ENCODE results near the gene TWNK.

Gene TWNK

DNA sequence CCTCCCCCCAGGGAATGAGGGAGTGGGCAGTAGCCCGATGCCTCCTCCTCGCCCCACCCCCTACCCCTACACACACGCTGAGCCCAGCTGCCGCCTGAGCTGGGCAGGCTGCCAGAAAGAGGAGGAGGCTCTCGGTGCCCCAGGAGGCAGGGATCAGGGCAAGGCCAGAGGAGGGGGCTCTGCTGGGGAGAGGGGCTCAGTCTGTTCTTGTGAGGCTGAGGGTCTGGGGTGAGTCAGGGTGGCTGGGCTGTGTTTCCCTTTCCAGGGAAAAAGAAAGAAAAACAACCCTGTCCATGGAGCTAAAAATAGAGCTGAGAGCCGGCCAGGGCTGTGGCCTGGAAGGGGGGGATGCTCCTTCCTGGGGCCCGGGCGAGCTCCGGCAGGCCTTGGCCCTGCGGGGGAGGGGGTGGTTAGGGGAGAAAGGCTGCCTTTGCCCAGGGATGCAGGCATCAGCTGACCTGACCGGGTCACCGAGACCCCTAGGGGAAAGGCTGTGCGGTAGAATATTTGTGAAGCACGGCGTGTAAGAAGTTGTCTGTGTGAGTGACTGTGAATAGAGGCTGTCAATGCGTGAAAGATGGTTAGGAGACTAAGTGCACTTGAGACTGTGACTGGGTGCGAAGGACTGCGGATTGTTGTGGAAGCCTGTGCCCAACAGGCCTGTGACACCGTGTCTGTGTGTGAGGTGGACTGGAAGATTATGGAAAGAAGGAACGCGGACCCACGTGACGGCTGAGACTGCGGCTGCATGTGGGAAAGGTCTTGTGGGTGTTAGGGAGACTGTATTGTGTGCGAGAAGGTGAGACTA lies 11.0 kb downstream of the TWNK start:
- peak; percentile 92 for DNase-seq

DNA sequence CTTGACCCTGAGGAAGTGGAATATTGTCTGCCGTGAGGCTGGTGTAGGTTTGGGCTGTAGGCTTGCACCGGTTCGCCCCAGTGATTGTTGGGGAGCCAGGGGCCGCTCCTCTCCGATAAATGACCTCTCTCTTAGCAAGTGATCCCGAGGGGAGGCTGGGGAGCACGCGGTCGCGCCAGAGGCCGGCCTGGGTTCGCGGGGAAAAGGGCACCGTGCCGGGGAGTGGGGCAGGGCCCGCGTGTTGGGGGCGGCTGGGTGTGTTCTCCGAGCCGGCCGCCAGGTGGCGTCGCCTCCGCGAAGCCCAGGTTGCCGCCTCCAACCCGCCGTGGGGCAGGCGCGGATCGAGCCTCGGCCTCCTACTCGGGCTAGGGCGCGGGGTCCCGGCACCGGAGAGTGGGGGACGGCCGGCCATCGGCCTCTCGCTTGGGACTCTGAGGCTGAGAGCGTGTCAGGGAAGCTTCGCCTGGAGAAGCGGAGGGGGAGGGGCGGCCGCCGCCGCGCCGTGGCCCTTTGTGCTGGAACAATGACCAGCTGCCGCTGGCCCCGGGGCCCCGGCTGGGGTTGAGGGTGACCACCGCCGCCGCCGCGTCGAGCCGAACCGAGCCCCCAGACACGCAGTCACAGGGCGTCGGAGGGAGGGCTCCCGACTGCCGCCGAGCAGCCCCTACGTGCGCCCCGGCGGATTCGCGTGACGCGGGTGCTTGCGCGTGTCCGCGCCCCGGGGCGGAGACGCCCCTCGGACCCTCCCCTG lies 11.8 kb downstream of the TWNK start:
- DNase-seq, result peak; percentile 90

DNA sequence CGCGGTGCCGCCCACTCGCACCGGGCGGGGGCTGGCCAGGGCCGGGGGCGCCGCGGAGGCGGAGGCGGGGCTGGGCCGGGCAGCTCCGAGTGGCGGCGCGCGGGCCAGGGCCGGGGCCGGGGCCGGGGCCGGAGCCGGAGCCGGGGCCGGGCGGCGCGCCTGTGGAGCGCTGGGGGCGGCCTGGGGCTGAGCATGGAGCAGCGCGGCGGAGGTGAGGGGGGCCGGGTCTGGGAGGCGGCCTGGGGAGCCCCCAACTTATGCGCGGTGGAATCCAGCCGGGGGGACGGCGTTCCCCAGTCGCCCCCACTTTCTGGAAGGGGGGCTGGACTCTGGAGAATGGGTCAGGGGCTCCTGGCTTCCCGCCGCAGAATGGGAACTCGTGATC lies 12.4 kb downstream of the TWNK start, which contains the start of gene LZTS2:
TSS of gene LZTS2 (plus strand) at position 67 of the 385 bp plus-strand sequence. CDS start 2,731 bp downstream, outside the sequence.
- DNase-seq, result no peak

DNA sequence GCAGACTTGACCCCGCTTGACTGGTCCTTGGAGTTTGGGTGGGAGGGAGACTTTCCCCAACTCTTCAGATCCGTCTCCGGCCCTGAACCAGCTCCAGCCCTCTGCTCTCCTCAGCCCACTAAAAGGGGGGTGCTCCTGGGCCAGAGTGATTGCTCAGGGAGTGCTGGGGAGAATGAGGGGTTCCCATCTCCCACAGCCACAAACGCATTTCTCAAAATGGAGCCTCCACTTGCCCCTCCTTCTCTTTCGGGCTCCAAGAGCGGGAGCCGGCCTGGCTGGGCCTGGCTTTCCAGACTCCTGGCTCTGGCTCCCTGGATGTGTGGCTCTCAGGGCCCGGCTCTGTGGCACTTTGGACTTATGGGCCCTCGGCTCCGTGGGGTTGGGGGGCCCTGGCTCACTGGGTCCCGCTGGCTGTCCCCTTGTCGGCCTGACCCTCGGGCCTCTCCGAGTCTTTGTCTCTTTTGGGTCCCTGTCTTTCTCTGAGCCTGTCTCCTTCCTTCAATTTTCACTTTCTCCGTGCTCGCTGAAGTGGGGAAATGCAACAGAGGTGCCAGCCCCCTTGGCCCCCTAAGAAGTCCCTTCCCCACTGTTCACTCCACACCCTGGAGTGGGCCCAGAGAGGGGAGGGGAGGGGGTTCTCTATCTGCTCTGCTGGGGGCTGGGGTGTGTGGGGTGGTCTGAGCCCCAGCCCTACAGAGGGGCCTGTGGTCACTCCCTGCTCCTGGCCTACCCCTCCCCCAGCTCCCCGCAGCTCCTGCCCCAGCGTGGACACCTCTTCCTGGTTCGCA lies 13.0 kb downstream of the TWNK start:
- peak; percentile 68 for DNase-seq

DNA sequence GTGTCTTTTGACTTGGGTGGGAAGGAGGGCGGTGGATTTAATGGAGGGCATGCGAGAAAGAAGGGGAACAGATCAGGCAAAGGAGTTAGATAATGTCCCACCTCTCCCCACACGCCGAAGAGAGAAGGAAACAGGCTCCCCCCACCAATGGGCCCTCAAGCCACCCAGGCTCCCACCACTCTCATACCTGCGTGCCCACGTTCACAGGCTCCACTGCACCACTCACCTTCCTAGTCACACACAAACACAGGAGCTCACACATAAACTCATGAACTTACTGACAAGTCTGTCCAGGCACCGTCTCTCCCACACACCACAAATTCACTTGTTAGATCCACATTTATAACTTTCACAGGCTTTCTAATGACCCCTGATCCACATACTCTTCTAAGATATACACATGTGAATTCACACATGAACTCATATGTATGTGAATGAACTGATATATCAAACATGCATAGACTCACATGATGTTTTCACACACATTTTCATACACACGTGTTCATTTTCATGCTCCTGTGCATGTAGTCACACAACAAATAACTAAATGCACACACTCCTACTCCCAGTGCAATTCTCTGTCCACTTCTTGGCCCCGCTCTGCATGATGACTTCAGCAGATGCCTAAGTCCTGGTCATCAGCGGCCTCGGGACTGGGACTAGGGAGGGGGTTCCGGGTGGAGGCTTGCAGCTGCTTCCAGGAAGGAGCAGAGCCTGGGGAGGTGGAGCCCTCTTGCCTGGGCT lies 13.7 kb downstream of the TWNK start:
- peak; percentile 83 for DNase-seq

DNA sequence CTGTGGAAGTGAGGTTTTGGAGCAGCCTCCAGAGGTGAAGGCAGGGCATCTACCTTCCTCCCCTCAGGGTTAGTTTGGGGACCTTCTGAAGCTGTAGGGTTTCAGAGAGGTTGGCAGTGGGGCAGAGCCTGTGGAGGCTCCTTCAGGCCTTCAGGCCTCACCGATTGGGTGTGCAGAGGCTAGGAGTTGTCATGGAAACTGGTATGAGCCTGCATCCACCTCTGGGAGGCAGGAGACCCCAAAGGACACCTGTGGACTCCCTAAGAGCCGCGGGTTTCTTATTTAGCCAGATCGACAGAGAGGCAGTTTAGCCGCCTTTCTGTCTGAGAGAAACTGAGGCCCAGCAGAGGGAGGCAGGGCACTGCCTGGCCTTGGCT lies 14.3 kb downstream of the TWNK start:
- DNase-seq, result no peak

DNA sequence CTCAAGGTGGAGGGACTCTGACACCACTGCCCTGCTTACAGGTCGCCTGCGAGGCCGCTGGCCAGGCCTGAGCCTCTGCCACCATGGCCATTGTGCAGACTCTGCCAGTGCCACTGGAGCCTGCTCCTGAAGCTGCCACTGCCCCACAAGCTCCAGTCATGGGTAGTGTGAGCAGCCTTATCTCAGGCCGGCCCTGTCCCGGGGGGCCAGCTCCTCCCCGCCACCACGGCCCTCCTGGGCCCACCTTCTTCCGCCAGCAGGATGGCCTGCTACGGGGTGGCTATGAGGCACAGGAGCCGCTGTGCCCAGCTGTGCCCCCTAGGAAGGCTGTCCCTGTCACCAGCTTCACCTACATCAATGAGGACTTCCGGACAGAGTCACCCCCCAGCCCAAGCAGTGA lies 15.1 kb downstream of the TWNK start:
- no peak for DNase-seq

DNA sequence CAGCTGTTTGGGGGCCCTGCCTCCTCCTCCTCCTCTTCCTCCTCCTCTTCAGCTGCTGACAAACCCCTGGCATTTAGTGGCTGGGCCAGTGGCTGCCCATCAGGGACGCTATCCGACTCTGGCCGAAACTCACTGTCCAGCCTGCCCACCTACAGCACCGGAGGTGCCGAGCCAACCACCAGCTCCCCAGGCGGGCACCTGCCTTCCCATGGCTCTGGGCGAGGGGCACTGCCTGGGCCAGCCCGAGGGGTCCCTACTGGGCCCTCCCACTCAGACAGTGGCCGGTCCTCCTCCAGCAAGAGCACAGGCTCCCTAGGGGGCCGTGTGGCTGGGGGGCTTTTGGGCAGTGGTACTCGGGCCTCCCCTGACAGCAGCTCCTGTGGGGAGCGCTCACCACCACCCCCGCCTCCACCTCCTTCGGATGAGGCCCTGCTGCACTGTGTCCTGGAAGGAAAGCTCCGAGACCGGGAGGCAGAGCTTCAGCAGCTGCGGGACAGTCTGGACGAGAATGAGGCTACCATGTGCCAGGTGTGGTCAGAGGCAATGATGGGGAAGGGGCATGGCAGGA lies 16.4 kb downstream of the TWNK start:
- no peak for DNase-seq

DNA sequence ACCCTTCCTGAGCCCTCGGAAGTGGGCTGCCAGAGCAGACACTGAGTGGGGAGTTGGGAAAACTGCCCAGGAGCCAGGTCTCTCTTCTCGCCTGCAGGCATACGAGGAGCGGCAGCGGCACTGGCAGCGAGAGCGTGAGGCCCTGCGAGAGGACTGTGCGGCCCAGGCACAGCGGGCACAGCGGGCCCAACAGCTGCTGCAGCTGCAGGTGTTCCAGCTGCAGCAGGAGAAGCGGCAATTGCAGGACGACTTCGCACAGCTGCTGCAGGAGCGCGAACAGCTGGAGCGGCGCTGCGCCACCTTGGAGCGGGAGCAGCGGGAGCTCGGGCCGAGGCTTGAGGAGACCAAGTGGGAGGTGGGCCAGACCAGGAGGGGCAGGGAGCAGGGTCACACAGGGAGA lies 18.0 kb downstream of the TWNK start:
- no peak for DNase-seq

DNA sequence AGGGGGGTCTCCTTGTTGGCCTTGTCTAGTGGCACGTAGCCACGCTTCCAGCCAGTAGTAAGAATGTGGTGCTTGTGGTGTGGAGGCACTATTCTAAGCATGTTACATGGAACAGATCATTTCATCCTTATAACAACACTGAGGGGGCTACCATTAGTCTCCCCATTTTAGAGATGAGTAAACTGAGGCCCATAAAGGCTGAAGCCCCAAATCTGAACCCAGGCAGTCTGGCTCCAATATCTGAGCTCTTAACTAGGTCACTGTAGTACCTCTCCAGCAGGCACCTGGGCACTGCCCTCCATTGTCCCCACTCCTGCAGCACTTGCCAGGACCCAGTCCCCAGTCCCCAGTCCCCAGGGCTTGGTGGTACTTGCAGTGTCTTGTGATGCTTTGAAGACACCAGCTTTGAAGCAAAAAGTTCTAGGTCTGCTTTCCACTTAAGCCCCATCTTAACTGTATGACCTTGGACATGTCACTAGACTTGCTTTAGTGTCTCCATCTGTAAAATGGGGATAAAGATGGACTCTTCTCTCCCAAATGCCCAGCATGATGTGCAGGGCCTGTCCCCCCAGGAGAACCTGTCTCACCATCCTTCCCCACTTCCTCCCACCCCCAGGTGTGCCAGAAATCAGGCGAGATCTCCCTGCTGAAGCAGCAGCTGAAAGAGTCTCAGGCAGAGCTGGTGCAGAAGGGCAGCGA lies 18.7 kb downstream of the TWNK start:
- no peak for DNase-seq

DNA sequence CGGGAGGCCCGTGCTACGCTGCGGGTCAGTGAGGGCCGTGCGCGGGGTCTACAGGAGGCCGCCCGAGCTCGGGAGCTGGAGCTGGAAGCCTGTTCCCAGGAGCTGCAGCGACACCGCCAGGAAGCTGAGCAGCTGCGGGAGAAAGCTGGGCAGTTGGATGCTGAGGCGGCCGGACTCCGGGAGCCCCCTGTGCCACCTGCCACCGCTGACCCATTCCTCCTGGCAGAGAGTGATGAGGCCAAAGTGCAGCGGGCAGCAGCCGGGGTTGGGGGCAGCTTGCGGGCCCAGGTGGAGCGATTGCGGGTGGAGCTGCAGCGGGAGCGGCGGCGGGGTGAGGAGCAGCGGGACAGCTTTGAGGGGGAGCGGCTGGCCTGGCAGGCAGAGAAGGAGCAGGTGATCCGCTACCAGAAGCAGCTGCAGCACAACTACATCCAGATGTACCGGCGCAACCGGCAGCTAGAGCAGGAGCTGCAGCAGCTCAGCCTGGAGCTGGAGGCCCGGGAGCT lies 19.3 kb downstream of the TWNK start:
- DNase-seq, result peak; percentile 80

DNA sequence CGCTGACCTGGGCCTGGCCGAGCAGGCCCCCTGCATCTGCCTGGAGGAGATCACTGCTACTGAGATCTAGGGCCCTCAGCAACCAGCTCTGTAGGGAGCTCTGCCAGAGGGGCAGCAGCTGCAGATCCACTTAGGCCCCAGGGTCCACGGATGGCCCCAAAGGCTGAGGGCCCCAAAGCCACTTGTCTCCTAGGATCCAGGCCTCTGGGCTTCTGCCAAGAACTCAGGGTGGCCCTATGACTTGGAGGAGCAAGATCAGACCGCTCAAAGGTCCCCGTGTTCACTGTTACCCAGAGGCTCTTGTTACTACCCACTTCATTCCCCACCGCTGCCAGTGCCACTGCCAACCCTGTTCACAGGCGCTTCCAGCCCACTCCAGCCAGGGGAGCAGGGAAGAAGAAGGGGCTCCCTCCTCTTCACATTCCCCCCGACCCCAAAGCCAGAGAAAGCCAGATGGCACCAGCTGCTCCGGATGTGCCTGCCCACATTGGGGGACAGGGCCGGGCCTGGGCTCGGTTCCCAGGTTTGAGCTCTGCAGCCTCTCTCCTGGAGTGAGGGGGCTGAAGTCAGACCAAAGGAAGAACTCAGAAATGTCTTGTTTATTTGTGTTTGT lies 19.9 kb downstream of the TWNK start:
- no peak for DNase-seq

DNA sequence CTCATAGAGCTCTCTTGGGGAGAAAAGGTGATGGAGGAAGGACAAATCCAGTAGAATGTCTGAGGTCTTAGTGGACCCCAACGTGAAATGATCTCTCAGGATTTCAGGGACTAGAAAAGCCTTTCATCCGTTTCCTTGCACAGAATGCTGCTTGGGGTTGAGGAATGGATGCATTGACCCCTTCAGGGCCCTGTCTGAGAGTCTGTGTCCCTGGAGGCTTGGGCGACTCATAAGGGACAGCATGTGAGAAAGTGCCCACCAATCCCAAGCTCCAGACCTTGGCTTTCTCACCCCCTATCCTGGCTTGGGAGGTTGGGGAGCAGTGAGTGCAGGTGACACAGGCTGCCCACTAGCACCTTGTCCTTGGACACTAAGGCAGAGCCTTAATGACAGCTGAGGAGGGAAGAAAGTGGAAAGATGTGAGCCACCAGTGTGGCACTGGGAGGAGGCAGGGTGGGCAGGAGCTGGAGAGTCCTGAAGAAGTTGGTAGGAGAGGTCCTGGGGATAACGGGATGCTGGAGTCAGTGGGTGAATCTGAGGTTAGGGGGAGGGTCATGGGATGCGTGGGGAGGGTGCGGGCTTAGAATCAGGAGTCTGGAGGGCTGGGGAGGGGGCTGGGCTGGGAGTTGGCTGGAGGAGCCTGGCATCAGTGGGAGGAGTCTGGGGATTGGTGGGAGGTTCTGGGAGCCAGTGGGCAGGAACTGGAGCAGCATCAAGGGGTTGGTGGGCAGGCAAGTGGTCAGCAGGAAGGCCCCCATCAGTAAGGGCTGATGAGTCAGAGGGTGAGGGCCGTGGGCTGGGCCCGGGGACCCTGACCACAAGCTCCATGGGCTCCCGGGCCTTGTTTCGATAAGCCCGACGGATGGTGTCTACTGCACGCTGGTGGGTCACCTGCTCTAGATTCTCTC lies 20.8 kb downstream of the TWNK start:
- no peak for DNase-seq

DNA sequence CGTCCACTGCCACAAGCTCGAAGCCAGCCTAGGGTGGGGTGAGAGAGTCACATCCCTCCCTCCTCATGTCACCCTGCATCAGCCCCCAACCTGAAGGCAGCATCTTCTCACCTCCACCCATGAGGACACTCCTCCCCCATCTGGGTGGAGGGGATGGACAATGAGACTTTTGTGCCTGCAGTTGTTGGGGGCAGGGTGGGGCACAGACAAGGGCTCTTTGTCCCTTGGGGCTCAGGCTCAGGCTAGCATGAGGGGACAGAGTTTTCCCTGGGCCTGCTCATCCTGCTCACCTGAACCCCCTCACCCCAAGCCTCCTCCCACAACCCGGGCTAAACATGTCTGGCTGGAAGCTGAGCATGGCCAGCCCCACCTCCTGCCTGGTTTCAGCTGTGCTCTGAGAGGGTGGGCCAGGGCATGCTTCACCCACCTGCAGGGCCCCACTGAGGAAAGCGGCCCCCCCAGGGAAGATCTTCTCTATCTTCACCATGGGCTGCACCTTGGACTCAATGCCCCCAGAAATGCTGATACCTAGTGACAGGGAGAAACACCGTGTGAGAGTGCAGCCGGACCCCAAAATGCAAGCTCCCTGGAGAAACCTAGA lies 21.6 kb downstream of the TWNK start:
- DNase-seq, result no peak

DNA sequence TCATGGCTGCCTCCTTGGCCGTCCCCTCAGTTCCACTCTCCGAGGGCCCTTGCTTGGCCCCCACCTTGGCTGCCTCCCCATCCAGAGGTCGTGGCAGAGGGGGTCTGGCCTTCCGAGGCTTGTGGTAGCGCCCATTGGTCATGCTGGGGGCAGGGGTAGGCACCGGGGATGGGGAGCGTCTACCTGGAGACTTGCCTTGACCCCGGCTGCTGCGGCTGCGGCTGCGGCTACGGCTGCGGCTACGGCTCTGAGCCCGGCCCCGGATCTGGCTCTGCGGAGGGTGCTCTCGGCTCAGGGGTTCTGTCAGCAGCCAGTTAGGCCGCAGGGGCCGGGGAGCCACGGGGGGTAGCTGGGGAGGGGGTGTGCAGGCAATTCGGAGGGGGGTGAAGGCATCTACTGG lies 23.0 kb downstream of the TWNK start:
- DNase-seq, result no peak

DNA sequence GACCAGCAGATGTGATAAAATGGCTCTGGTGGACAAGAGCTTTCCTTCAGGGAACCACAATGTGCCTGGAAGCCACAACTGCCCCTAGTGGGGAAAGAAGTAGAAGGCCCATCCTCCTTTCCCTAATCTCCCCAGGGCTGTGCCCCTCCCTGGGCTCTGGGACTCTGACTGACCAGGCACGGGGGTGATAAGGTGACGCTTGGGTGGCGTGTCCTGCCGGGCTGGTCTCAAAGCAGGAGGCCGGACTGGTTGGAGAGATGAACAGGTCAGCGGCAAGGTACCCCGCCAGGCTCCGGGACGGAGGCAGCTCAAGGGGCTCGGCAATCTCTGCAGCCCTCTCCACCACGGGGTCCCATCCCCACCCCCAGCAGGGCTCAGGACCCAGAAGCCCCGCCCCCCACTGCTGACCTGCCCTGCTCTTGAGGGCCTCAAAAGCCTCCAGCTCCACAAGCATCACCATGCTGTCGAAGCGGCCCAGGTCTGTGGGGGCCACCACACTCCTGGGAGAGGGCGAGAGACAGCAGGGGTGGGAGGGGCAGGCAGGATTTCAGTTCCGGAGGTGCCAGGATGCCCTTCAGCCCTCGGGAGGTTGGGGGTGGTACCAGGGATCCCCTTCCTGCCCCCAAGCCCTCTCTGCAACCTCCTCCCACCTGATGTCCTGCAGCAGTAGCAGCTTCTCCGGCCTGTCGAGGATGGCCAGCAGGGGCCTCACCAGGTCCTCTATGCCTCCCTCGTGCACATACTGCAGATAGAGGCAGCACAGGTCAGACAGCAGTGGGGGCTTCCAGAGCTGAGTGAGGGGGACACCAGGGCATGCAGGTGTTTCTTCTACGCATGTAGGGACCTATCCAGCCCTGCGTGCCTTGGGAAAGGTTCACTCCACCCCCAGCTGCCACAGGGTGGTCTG lies 24.4 kb downstream of the TWNK start:
- no peak for DNase-seq

DNA sequence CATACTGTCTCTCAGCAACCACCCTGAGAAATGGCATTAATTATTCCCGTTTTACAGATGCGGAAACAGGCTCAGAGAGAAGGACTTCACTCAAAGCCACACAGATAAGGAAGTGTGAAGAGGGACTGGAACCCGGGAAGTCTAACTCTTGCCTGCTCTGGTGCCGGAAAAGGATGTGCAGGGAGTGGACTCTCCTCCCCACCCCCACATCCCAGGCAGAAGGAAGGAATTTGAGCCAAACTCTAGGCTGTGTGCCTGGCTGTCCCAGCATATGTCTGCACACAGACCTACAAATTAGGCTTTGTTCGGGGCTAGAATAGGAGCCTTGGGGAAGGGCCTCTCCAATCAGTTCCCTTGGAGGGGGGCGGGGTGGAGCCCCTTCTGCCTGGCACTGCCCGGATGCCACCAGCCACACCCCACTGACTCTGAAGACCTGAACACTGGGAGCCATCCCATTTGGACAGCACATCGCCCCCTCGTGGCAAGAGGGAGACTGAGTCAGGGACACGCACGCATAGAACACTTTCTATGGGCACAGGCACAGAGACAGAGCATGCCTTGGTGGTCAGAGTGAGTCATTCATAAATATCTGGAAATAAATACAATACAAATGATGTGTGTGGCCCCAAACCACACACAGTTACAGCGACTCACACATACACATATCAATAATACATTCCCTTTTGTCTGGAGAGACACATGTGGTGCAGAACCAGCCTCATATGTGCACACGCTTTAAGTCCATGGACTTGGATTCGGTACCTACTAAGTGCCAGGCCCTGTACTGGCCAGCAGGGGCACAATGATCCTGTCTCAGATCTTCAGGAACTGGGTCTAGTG lies 25.4 kb downstream of the TWNK start:
- peak; percentile 88 for DNase-seq
